Lung (tissue), 12 donors: ENCODE data around the gene PCDH9. TPM values are rescaled to one million over a fixed set of nuclear protein-coding genes. Genes with fewer than 3 reads are reported as not detected.

ENCODE experiments used
- ATAC-seq: fragments of 200-7000 bp; cut with Tn5 transposase; one replicate; pipeline ENCODE4 v1.9.1; 2020; ENCODE audit warnings: moderate number of reproducible peaks; ENCODE audit not compliant: insufficient read depth, low FRiP score
- DNase-seq, 3 donors: peaks; one replicate each; pipeline ENCODE4 v3.0.0-alpha.2; 2013 to 2017
- H3K27ac ChIP-seq, 2 donors: one replicate each; pipeline ENCODE4 v1.5.1; 2013; ENCODE audit warnings: mild to moderate bottlenecking in 2 of 2, moderate library complexity in 2 of 2, control low read depth in 1 of 2, inconsistent platforms in 1 of 2, low read depth in 1 of 2, low read length in 1 of 2
- H3K27me3 ChIP-seq, 3 donors: one replicate each; pipeline ENCODE4 v1.5.1; 2013; ENCODE audit warnings: low read length in 2 of 3; ENCODE audit not compliant: control insufficient read depth in 3 of 3, insufficient read depth in 3 of 3
- H3K36me3 ChIP-seq, 4 donors: one replicate each; pipeline ENCODE4 v1.5.1; 2013; ENCODE audit warnings: low read length in 4 of 4, mild to moderate bottlenecking in 1 of 4, moderate library complexity in 1 of 4; ENCODE audit not compliant: control insufficient read depth in 4 of 4, insufficient read depth in 4 of 4
- H3K4me1 ChIP-seq, 5 donors: one replicate each; pipeline ENCODE4 v1.5.1; 2013; ENCODE audit warnings: low read length in 5 of 5, mild to moderate bottlenecking in 2 of 5, moderate library complexity in 1 of 5; ENCODE audit not compliant: control insufficient read depth in 5 of 5, insufficient read depth in 5 of 5
- H3K4me3 ChIP-seq: one replicate; pipeline ENCODE4 v1.5.1; 2013; ENCODE audit warnings: mild to moderate bottlenecking, control low read depth, moderate library complexity
- H3K9ac ChIP-seq, 2 donors: one replicate each; pipeline ENCODE4 v1.5.1; 2013; ENCODE audit warnings: low read length in 2 of 2, control low read depth in 1 of 2; ENCODE audit not compliant: insufficient read depth in 1 of 2
- H3K9me3 ChIP-seq, 4 donors: one replicate each; pipeline ENCODE4 v1.5.1; 2013; ENCODE audit warnings: low read length in 3 of 4, mild to moderate bottlenecking in 1 of 4, moderate library complexity in 1 of 4; ENCODE audit not compliant: control insufficient read depth in 4 of 4, insufficient read depth in 3 of 4
- CTCF ChIP-seq: IDR thresholded peaks from 2 replicates; pipeline ENCODE4 v1.5.1; 2012; ENCODE audit warnings: mild to moderate bottlenecking; ENCODE audit errors: control extremely low read depth, extremely low read depth
- WGBS, 2 donors: extraction: QIAGEN DNeasy Blood & Tissue Kit; methylation state at CpG; one replicate each; pipeline ENCODE4 v1.1.7; 2013; 5-methylcytosine and 5-hydroxymethylcytosine counted together
- polyA plus RNA-seq, 2 donors: library from polyadenylated mRNA; stranded (reverse); fragments of 200-250 nt; gene quantifications; one replicate each; pipeline ENCODE4 v1.2.1, GENCODE V29; 2013
- total RNA-seq, 2 donors: library from RNA; depleted of rRNA in 1 of 2; stranded (reverse); fragments of >200 nt in 1 of 2; gene quantifications; one replicate each; pipeline ENCODE4 v1.2.1, GENCODE V29; 2014 to 2021
- donor health status: control.
- donor health status: control.
- donor health status: Bipolar disorder and iron deficiency.
- donor health status: healthy.
- donor health status: DM: yes; HTN: yes; CAD: no.

Gene PCDH9
- total and polyA plus RNA-seq, 4 donors = 0.68 to 22.2 (median 4.1) TPM

- no peaks in the 10 kb centered on the region for H3K4me1 ChIP-seq
- H3K4me3 ChIP-seq = no peak overlapping the region
- H3K9me3 ChIP-seq = no peaks in the 10 kb centered on the region
- H3K27me3 ChIP-seq = no peaks in the 10 kb centered on the region
- 79 to 87% methylated on average over 3 of the region's 3 CpGs for WGBS, 2 donors
- no peak overlapping the region for H3K9ac ChIP-seq
- TF ChIP-seq CTCF = no peak
- H3K36me3 ChIP-seq = no peaks in the 10 kb centered on the region
- no peak overlapping the region for H3K27ac ChIP-seq
- DNase-seq = no peak
- ATAC-seq = no peak
These were observed 865.0 kb downstream of the PCDH9 start for GRCh38 chr13:66365101-66365500.

GRCh38 chr13:66364346-66364745, 865.8 kb downstream of the PCDH9 start:
- no peaks in the 10 kb centered on the region for H3K27me3 ChIP-seq
- H3K27ac ChIP-seq = no peak overlapping the region
- TF ChIP-seq CTCF = no peak
- DNase-seq (no peak), ATAC-seq (no peak)
- no peak overlapping the region for H3K4me3 ChIP-seq
- H3K9ac ChIP-seq = no peak overlapping the region
- H3K36me3 ChIP-seq = no peaks in the 10 kb centered on the region
- H3K4me1 ChIP-seq = no peaks in the 10 kb centered on the region
- H3K9me3 ChIP-seq = no peaks in the 10 kb centered on the region

GRCh38 chr13:66362485-66362884, 867.7 kb downstream of the PCDH9 start:
- H3K27ac ChIP-seq = no peak overlapping the region
- no peak for TF ChIP-seq CTCF
- H3K4me3 ChIP-seq = no peak overlapping the region
- no peak overlapping the region for H3K9ac ChIP-seq
- no peaks in the 10 kb centered on the region for H3K27me3 ChIP-seq
- no peaks in the 10 kb centered on the region for H3K4me1 ChIP-seq
- 88 to 95% methylated on average over 1 of the region's 1 CpG for WGBS, 2 donors
- H3K36me3 ChIP-seq = no peaks in the 10 kb centered on the region
- ATAC-seq (no peak), DNase-seq (no peak)
- H3K9me3 ChIP-seq = no peaks in the 10 kb centered on the region

GRCh38 chr13:66359910-66360552, 870.1 kb downstream of the PCDH9 start:
- Histone ChIP-seq H3K9me3 (no peaks in the 10 kb centered on the region), H3K4me1 (no peaks in the 10 kb centered on the region), H3K27me3 (no peaks in the 10 kb centered on the region), H3K36me3 (no peaks in the 10 kb centered on the region), H3K9ac (no peak overlapping the region), H3K27ac (no peak overlapping the region), H3K4me3 (no peak overlapping the region)
- 73 to 79% methylated on average over 5 of the region's 5 CpGs for WGBS, 2 donors
- no peak for TF ChIP-seq CTCF
- no peak for ATAC-seq
- no peak for DNase-seq
